ENCODE results near the gene PNPLA8.

DNA sequence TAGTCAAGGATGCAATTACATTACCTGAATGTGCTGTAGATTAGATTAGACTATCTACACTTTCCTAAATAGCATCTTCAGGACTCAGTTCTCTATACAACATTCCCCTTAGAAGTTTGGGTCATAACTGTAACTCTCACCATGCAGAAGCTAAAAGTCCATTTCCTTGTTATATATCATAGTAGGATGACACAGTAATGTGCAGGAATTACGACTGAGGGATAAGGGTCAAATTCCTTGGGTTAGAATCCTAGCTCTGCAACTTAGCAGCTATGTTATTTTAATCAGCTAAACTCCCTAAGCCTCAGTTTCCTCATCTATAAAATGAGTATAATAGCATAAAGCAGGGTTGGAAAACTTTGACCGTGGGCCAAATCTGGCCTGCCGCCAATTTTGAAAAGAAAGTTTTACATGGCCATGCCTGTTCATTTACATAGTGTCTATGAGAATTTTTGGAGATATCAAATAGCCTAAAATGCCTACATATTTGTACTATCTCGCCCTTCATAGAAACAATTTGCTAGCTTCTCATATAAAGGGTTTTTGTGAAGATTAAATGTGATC lies 84.5 kb downstream of the PNPLA8 start:
- TF ChIP-seq POLR2A (IDR thresholded peaks at IDR 0.05) (no peak), EP300 (IDR thresholded peaks at IDR 0.05; ENCODE audit: low read depth) (no peak), POLR2AphosphoS5 (IDR thresholded peaks at IDR 0.05) (no peak)
- TF ChIP-seq, protein P1, sequence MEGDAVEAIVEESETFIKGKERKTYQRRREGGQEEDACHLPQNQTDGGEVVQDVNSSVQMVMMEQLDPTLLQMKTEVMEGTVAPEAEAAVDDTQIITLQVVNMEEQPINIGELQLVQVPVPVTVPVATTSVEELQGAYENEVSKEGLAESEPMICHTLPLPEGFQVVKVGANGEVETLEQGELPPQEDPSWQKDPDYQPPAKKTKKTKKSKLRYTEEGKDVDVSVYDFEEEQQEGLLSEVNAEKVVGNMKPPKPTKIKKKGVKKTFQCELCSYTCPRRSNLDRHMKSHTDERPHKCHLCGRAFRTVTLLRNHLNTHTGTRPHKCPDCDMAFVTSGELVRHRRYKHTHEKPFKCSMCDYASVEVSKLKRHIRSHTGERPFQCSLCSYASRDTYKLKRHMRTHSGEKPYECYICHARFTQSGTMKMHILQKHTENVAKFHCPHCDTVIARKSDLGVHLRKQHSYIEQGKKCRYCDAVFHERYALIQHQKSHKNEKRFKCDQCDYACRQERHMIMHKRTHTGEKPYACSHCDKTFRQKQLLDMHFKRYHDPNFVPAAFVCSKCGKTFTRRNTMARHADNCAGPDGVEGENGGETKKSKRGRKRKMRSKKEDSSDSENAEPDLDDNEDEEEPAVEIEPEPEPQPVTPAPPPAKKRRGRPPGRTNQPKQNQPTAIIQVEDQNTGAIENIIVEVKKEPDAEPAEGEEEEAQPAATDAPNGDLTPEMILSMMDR (IDR thresholded peaks at IDR 0.05) = no peak

All from transverse colon (tissue), 4 donors.